Heart left ventricle (tissue), 13 donors: ENCODE data around the gene ZNF518B.

Source experiments
- CTCF ChIP-seq, 12 donors: fragments of 200-600 bp; sonication (generic) in 4 of 12; IDR thresholded peaks; one replicate each; pipeline versions ENCODE4 v1.5.0 to v1.8.0; 2018 to 2022; ENCODE audit warnings: antibody characterized with exemption in 12 of 12, mild to moderate bottlenecking in 5 of 12
- POLR2A ChIP-seq, 2 donors: fragments of 450-650 bp; IDR thresholded peaks; one replicate each; pipeline ENCODE4 v1.6.1; 2017; ENCODE audit warnings: antibody characterized with exemption in 2 of 2, mild to moderate bottlenecking in 2 of 2, moderate library complexity in 2 of 2
- donor health status: ischemic (EF 13 %, LVEDD 7.1; RV severe dilation, severe dysfunction).
- donor health status: DM: no; HTN: yes; CAD: no.
- donor health status: DM: no; HTN: no; CAD: no.
- donor health status: ischemic (EF 25% LVEDD 6.9; RV normal size, moderate dysfunction).
- donor health status: ischemic (EF 25% LVEDD 5.7; RV mildly dilated, moderate dysfunction).
- donor health status: ischemic (EF 35%, LVEDD 5.7; RV mildly dilated, moderate dysfunction).
- donor health status: nonischemic (EF 11% LVEDD 7.7; RV severe dilation, severe dysfunction).
- donor health status: DM: yes; HTN: yes; CAD: no.
- donor health status: PGD.
- donor health status: ischemic (EF 29% LVEDD 5.4; RV normal size, mild dysfunction).
- donor health status: nonischemic (EF 23%, LVEDD 6.1; RV moderate dilation, normal function).

GRCh38 chr4:10461091-10461849, 4.0 kb upstream of the ZNF518B start:
- no peak for TF ChIP-seq POLR2A (IDR thresholded peaks at IDR 0.05)
- peak; percentile 78 to 97 (median 94) for TF ChIP-seq CTCF (IDR thresholded peaks at IDR 0.05)
